WERI-Rb-1 (cell line): Measurements from ENCODE around the gene CAMSAP1.
"Not testable (repeated sequence)": the region's sequence is repeated elsewhere in the genome, so short reads cannot be mapped to it uniquely, and the experiment has no call there.

Experiments used
- DNase-seq: peaks from one replicate; pipeline ENCODE4 v3.0.0-alpha.2; 2020
- H3K27ac ChIP-seq: fragments of 250-450 bp; sonication (Bioruptor Pico); 2 replicates; pipeline ENCODE4 v1.5.1; 2020; ENCODE audit warnings: mild to moderate bottlenecking, moderate library complexity
- H3K27me3 ChIP-seq: fragments of 250-450 bp; sonication (Bioruptor Pico); 2 replicates; pipeline ENCODE4 v1.5.1; 2021; ENCODE audit warnings: mild to moderate bottlenecking, low read depth, moderate library complexity; ENCODE audit not compliant: insufficient read depth, severe bottlenecking
- H3K36me3 ChIP-seq: fragments of 250-450 bp; sonication (Bioruptor Pico); 2 replicates; pipeline ENCODE4 v1.5.1; 2020; ENCODE audit warnings: mild to moderate bottlenecking, moderate library complexity
- H3K4me3 ChIP-seq: 2 replicates; pipeline ENCODE4 v1.5.1; 2011; ENCODE audit warnings: low read depth, mild to moderate bottlenecking, control low read depth, low read length
- H3K9me3 ChIP-seq: fragments of 250-450 bp; sonication (Bioruptor Pico); 2 replicates; pipeline ENCODE4 v1.5.1; 2021; ENCODE audit warnings: mild to moderate bottlenecking, moderate library complexity; ENCODE audit not compliant: severe bottlenecking
- TF ChIP-seq, protein P1 (sequence below): IDR thresholded peaks from 2 replicates; pipeline ENCODE4 v1.5.1; 2011; ENCODE audit warnings: low read depth, mild to moderate bottlenecking, control low read depth, inconsistent platforms, low read length

CAMSAP1 gene

GRCh38 chr9:135895202-135895848 is 12.0 kb downstream of the CAMSAP1 start:
- DNase-seq: no peak
- Histone ChIP-seq H3K9me3 (no peaks in the 10 kb centered on the region), H3K27ac (no peak overlapping the region), H3K36me3 (peaks cover 16% of the 10 kb centered on the region), H3K27me3 (no peaks in the 10 kb centered on the region), H3K4me3 (no peak overlapping the region)
- TF ChIP-seq, protein P1, sequence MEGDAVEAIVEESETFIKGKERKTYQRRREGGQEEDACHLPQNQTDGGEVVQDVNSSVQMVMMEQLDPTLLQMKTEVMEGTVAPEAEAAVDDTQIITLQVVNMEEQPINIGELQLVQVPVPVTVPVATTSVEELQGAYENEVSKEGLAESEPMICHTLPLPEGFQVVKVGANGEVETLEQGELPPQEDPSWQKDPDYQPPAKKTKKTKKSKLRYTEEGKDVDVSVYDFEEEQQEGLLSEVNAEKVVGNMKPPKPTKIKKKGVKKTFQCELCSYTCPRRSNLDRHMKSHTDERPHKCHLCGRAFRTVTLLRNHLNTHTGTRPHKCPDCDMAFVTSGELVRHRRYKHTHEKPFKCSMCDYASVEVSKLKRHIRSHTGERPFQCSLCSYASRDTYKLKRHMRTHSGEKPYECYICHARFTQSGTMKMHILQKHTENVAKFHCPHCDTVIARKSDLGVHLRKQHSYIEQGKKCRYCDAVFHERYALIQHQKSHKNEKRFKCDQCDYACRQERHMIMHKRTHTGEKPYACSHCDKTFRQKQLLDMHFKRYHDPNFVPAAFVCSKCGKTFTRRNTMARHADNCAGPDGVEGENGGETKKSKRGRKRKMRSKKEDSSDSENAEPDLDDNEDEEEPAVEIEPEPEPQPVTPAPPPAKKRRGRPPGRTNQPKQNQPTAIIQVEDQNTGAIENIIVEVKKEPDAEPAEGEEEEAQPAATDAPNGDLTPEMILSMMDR: no peak

GRCh38 chr9:135893104-135893503 is 14.2 kb downstream of the CAMSAP1 start:
- Histone ChIP-seq H3K27me3 (no peaks in the 10 kb centered on the region), H3K4me3 (no peak overlapping the region), H3K9me3 (no peaks in the 10 kb centered on the region), H3K36me3 (peaks cover 16% of the 10 kb centered on the region), H3K27ac (no peak overlapping the region)
- TF ChIP-seq, protein P1: no peak
- no peak for DNase-seq

DNA sequence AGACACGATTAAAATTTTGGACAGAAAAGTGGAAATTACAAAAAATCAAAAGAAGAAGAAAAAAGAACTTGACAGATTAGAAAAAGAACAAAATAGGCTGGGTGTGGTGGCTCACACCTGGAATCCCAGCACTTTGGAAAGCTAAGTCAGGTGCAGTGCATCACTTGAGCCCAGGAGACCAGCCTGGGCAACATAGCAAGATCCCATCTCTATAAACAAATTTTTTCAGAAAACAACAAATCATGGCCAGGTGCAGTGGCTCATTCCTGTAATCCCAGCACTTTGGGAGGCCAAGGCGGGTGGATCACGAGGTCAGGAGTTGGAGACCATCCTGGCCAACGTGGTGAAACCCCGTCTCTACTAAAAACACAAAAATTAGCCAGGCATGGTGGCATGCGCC is 15.0 kb downstream of the CAMSAP1 start:
- not testable (repeated sequence) for H3K9me3 ChIP-seq, H3K27ac ChIP-seq, H3K4me3 ChIP-seq, DNase-seq, H3K27me3 ChIP-seq
- H3K36me3 ChIP-seq: peaks cover 14% of the 10 kb centered on the region

DNA sequence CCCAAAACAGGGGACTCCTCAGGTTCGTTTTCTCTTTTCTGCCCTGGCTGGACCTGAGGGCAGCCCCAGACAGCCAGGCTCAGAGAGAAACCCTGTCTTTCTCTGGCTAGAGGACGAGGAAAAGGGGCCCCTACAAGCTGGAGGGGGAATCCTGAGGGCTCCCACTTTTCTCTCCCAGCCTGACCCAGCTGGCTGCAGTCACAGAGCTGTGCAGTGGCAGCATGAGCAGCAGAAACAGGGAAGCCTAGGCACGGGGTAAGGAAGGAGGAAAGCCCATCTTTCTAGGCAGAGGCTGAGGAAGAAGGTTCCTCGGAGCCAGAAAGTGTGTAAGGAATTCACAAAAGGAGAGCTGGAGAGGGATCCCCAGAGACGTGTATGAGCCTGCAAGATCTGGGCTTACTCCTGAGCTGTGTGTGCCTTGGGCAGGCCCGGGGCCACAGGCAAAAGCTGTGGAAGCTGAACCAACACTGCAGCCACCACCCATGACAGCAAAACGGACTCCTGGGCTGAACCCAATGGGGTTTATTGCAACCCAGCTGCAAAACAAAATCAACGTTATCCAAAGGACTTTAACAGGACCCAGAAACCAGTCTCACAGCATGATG is 16.2 kb downstream of the CAMSAP1 start:
- H3K9me3 ChIP-seq: no peaks in the 10 kb centered on the region
- H3K27me3 ChIP-seq: no peaks in the 10 kb centered on the region
- H3K36me3 ChIP-seq: peaks cover 18% of the 10 kb centered on the region
- TF ChIP-seq, protein P1: no peak
- H3K27ac ChIP-seq: peak overlapping the region; percentile 34; the same call in 1 of the 2 replicates
- no peak for DNase-seq
- H3K4me3 ChIP-seq: no peak overlapping the region

DNA sequence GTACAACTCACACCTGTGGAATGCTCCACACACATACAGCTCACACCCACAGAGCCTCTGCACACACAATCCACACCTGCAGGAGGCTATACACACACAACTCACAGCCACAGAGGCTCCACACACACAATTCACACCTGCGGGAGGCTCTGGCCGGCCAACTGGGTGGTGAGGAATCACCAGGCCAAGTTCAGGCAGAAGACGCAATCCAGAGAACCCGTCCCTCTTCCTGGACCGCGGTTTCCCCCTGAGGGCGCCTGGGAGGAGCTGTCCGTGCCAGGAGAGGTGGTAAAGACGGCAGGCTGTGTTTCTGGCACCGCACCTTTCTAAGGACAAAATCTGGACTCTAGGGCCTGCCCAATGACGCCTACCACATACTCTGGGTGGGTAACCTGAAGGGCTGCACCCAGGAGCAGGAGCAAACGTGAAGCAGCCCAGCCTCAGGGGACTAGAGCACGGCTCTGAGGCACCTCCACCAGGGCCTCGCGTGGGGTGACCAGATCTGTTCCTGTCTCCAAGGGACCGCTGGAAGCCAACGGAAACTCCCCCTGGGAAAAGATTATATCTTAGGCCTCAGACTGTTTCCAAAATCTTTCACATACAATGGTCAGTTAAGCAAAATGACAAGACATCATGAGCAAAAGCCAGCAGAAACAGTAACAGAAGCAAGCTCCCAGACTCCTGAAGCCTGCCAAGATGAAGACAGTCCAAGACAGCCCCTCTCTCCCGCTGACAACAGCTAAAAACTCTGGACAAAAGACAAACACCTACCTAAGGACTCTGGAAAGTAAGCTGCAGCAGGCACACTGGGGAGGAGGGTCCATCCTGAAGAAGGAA is 16.9 kb downstream of the CAMSAP1 start:
- no peak for DNase-seq
- H3K27ac ChIP-seq: peak overlapping the region; percentile 34; the same call in 1 of the 2 replicates

More for the DNA sequence above, 16.9 kb downstream of the CAMSAP1 start:
- no peaks in the 10 kb centered on the region for H3K9me3 ChIP-seq
- H3K36me3 ChIP-seq: peaks cover 20% of the 10 kb centered on the region
- H3K4me3 ChIP-seq: no peak overlapping the region
- no peaks in the 10 kb centered on the region for H3K27me3 ChIP-seq
- TF ChIP-seq, protein P1: no peak
